Neural progenitor cell (in vitro differentiated cells): ENCODE measurements around the gene HMG20A. TPM values are rescaled to one million over a fixed set of nuclear protein-coding genes. Genes with fewer than 3 reads are reported as not detected.
A peak's percentile ranks its signal among the peaks of the same experiment; 100 is the strongest.

Experiments
- DNase-seq: peaks from one replicate; pipeline ENCODE4 v3.0.0-alpha.2; 2016; ENCODE audit warnings: low spot score
- H2AFZ ChIP-seq: fragments of 200-600 bp; sonication (generic); replicated peaks from 2 replicates; pipeline ENCODE4 v1.6.1; 2016; ENCODE audit warnings: antibody characterized with exemption
- H3F3A ChIP-seq: fragments of 200-600 bp; sonication (generic); 2 replicates; pipeline ENCODE4 v1.6.1; 2016; ENCODE audit warnings: antibody characterized with exemption, low read depth
- H3K27ac ChIP-seq: fragments of 200-600 bp; sonication (generic); 2 replicates; pipeline ENCODE4 v1.5.1; 2016; ENCODE audit warnings: mild to moderate bottlenecking
- H3K27me3 ChIP-seq: fragments of 200-600 bp; sonication (generic); 2 replicates; pipeline ENCODE4 v1.6.1; 2016; ENCODE audit warnings: mild to moderate bottlenecking, moderate library complexity
- H3K36me3 ChIP-seq: fragments of 200-600 bp; sonication (generic); 2 replicates; pipeline ENCODE4 v1.5.1; 2016
- H3K4me1 ChIP-seq: fragments of 200-600 bp; sonication (generic); 2 replicates; pipeline ENCODE4 v1.6.1; 2016; ENCODE audit warnings: mixed run types
- H3K4me2 ChIP-seq: fragments of 200-600 bp; sonication (generic); 2 replicates; pipeline ENCODE4 v1.6.1; 2016
- H3K4me3 ChIP-seq: fragments of 200-600 bp; sonication (generic); 2 replicates; pipeline ENCODE4 v1.5.1; 2016
- H3K79me2 ChIP-seq: fragments of 200-600 bp; sonication (generic); 2 replicates; pipeline ENCODE4 v1.6.1; 2016; ENCODE audit warnings: low read depth
- H3K9ac ChIP-seq: fragments of 200-600 bp; sonication (generic); 2 replicates; pipeline ENCODE4 v1.6.1; 2016
- H3K9me3 ChIP-seq: fragments of 200-600 bp; sonication (generic); 2 replicates; pipeline ENCODE4 v1.5.1; 2016; ENCODE audit warnings: low read depth
- H4K20me1 ChIP-seq: fragments of 200-600 bp; sonication (generic); 2 replicates; pipeline ENCODE4 v1.6.1; 2016; ENCODE audit warnings: low read depth
- H3K27ac Mint-ChIP-seq: 3 replicates; pipeline ENCODE4 v1.8.0; 2021; ENCODE audit warnings: mixed read lengths
- H3K27me3 Mint-ChIP-seq: 2 replicates; pipeline ENCODE4 v1.8.0; 2022; ENCODE audit warnings: low read depth, mild to moderate bottlenecking, inconsistent platforms, moderate library complexity, mixed read lengths; ENCODE audit not compliant: insufficient read depth
- H3K36me3 Mint-ChIP-seq: 3 replicates; pipeline ENCODE4 v1.8.0; 2021; ENCODE audit warnings: mixed read lengths
- H3K4me1 Mint-ChIP-seq: 3 replicates; pipeline ENCODE4 v1.8.0; 2021; ENCODE audit warnings: mixed read lengths
- H3K4me3 Mint-ChIP-seq: 3 replicates; pipeline ENCODE4 v1.8.0; 2021; ENCODE audit warnings: mild to moderate bottlenecking, moderate library complexity, mixed read lengths
- H3K9me3 Mint-ChIP-seq: 3 replicates; pipeline ENCODE4 v1.8.0; 2020; ENCODE audit warnings: mixed read lengths
- EZH2 ChIP-seq: fragments of 200-600 bp; sonication (generic); IDR thresholded peaks from 2 replicates; pipeline ENCODE4 v1.6.1; 2017; ENCODE audit warnings: antibody characterized with exemption, mild to moderate bottlenecking, moderate library complexity
- EZH2phosphoT487 ChIP-seq: fragments of 200-600 bp; sonication (generic); IDR thresholded peaks from 2 replicates; pipeline ENCODE4 v1.6.1; 2017; ENCODE audit warnings: antibody characterized with exemption
- total RNA-seq: library from RNA; depleted of rRNA; stranded (reverse); fragments of >200 nt; gene quantifications from 2 replicates; pipeline ENCODE4 v1.2.3, GENCODE V29; 2015; ENCODE audit warnings: low replicate concordance
- TF ChIP-seq, protein P1 (sequence below): fragments of 200-600 bp; sonication (generic); IDR thresholded peaks from 2 replicates; pipeline ENCODE4 v1.5.1; 2017; ENCODE audit warnings: antibody characterized with exemption, mild to moderate bottlenecking

The HMG20A gene
- total RNA-seq, 1 donor from 2014 or later, result 75.6 TPM

GRCh38 chr15:77525400-77525811, 104.7 kb downstream of the HMG20A start:
- Histone ChIP-seq H3K79me2 (no peaks in the 10 kb centered on the region), H3F3A (peaks cover 21% of the 10 kb centered on the region), H3K27ac (no peak overlapping the region), H2AFZ (no peak overlapping the region), H3K27me3 (peaks cover 25% of the 10 kb centered on the region), H3K4me3 (no peak overlapping the region), H3K36me3 (no peaks in the 10 kb centered on the region), H3K9me3 (no peaks in the 10 kb centered on the region), H3K9ac (no peak overlapping the region), H4K20me1 (no peaks in the 10 kb centered on the region), H3K4me2 (no peak overlapping the region), H3K4me1 (peaks cover 34% of the 10 kb centered on the region)
- peak; percentile 82 for DNase-seq
- peaks cover 44% of the 10 kb centered on the region for H3K4me1 Mint-ChIP-seq
- peak overlapping the region; percentile 86 for H3K27ac Mint-ChIP-seq
- H3K36me3 Mint-ChIP-seq, result no peaks in the 10 kb centered on the region
- peaks cover 2% of the 10 kb centered on the region for H3K9me3 Mint-ChIP-seq
- TF ChIP-seq EZH2phosphoT487 (no peak), EZH2 (no peak)
- TF ChIP-seq, protein P1, sequence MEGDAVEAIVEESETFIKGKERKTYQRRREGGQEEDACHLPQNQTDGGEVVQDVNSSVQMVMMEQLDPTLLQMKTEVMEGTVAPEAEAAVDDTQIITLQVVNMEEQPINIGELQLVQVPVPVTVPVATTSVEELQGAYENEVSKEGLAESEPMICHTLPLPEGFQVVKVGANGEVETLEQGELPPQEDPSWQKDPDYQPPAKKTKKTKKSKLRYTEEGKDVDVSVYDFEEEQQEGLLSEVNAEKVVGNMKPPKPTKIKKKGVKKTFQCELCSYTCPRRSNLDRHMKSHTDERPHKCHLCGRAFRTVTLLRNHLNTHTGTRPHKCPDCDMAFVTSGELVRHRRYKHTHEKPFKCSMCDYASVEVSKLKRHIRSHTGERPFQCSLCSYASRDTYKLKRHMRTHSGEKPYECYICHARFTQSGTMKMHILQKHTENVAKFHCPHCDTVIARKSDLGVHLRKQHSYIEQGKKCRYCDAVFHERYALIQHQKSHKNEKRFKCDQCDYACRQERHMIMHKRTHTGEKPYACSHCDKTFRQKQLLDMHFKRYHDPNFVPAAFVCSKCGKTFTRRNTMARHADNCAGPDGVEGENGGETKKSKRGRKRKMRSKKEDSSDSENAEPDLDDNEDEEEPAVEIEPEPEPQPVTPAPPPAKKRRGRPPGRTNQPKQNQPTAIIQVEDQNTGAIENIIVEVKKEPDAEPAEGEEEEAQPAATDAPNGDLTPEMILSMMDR, result no peak
- H3K27me3 Mint-ChIP-seq, result peaks cover 39% of the 10 kb centered on the region
- H3K4me3 Mint-ChIP-seq, result peak overlapping the region; percentile 43

GRCh38 chr15:77525907-77526594, 105.4 kb downstream of the HMG20A start:
- no peaks in the 10 kb centered on the region for H3K79me2 ChIP-seq
- H3K9me3 ChIP-seq, result no peaks in the 10 kb centered on the region
- H3K9me3 Mint-ChIP-seq, result peaks cover 2% of the 10 kb centered on the region
- peaks cover 30% of the 10 kb centered on the region for H3K27me3 ChIP-seq
- peaks cover 39% of the 10 kb centered on the region for H3K27me3 Mint-ChIP-seq
- H3K4me3 ChIP-seq, result no peak overlapping the region
- no peaks in the 10 kb centered on the region for H3K36me3 Mint-ChIP-seq
- peaks cover 34% of the 10 kb centered on the region for H3K4me1 ChIP-seq
- H3K4me1 Mint-ChIP-seq, result peaks cover 49% of the 10 kb centered on the region
- H3K27ac Mint-ChIP-seq, result peak overlapping the region; percentile 97
- H3K9ac ChIP-seq, result no peak overlapping the region
- H3K27ac ChIP-seq, result no peak overlapping the region
- no peaks in the 10 kb centered on the region for H3K36me3 ChIP-seq
- no peak for DNase-seq
- no peak overlapping the region for H3K4me3 Mint-ChIP-seq
- no peak overlapping the region for H2AFZ ChIP-seq
- TF ChIP-seq EZH2phosphoT487 (no peak), EZH2 (no peak)
- TF ChIP-seq, protein P1, result no peak
- H3K4me2 ChIP-seq, result no peak overlapping the region
- peaks cover 21% of the 10 kb centered on the region for H3F3A ChIP-seq
- no peaks in the 10 kb centered on the region for H4K20me1 ChIP-seq

GRCh38 chr15:77526595-77527163, 106.0 kb downstream of the HMG20A start:
- no peak overlapping the region for H3K4me3 ChIP-seq
- no peaks in the 10 kb centered on the region for H4K20me1 ChIP-seq
- peaks cover 34% of the 10 kb centered on the region for H3K4me1 ChIP-seq
- Mint-ChIP-seq H3K36me3 (no peaks in the 10 kb centered on the region), H3K27me3 (peaks cover 43% of the 10 kb centered on the region), H3K4me1 (peaks cover 53% of the 10 kb centered on the region), H3K27ac (peak overlapping the region; percentile 97), H3K4me3 (no peak overlapping the region), H3K9me3 (peaks cover 2% of the 10 kb centered on the region)
- H3K9ac ChIP-seq, result no peak overlapping the region
- no peaks in the 10 kb centered on the region for H3K9me3 ChIP-seq
- H3K4me2 ChIP-seq, result no peak overlapping the region
- DNase-seq, result no peak
- H3K27ac ChIP-seq, result no peak overlapping the region
- no peaks in the 10 kb centered on the region for H3K79me2 ChIP-seq
- H3K36me3 ChIP-seq, result no peaks in the 10 kb centered on the region
- H2AFZ ChIP-seq, result no peak overlapping the region
- H3K27me3 ChIP-seq, result peaks cover 35% of the 10 kb centered on the region
- H3F3A ChIP-seq, result peaks cover 21% of the 10 kb centered on the region
- TF ChIP-seq, protein P1, result no peak
- TF ChIP-seq EZH2phosphoT487, result no peak
- no peak for TF ChIP-seq EZH2
